ENCODE data around the gene CDHR5. TPM values are rescaled to one million over a fixed set of nuclear protein-coding genes. Genes with fewer than 3 reads are reported as not detected.

Gene CDHR5
- polyA plus RNA-seq, 1 of the 3 experiments (the other 2 are of a cell fraction) = not detected

DNA sequence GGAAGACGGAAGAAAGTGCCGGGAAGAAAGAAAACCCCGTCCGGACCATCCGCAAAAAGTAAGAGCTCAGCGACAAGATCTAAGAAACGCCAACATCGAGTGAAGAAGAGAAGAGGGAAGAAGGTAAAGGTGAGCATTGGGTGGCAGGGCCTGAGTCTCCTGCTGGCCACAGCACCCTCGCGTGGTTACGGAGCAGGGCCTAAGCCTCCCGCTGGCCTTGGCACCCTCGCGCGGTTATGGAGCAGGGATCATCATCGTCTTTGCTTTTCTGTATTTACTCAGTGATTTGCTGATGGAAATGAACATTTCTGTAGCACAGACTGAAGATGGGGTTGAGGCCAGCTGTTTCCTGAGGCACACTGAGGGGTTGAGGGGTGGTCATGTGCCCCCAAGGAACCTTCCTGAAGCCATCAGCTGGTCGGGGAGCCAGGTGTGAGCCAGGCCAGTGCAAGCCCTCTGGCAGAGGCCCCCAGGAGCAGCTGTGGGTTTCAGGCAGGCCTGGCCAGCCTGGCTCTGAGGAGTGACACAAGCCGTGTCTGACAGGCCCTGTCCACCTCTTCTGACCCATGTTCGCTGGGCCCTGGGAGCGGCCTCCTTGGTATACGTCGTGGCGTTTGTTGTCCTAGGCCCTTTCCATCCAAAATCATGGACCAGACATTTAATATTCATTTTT, 23.0 kb downstream of the CDHR5 start:
- POLR2A ChIA-PET = no interaction called here

DNA sequence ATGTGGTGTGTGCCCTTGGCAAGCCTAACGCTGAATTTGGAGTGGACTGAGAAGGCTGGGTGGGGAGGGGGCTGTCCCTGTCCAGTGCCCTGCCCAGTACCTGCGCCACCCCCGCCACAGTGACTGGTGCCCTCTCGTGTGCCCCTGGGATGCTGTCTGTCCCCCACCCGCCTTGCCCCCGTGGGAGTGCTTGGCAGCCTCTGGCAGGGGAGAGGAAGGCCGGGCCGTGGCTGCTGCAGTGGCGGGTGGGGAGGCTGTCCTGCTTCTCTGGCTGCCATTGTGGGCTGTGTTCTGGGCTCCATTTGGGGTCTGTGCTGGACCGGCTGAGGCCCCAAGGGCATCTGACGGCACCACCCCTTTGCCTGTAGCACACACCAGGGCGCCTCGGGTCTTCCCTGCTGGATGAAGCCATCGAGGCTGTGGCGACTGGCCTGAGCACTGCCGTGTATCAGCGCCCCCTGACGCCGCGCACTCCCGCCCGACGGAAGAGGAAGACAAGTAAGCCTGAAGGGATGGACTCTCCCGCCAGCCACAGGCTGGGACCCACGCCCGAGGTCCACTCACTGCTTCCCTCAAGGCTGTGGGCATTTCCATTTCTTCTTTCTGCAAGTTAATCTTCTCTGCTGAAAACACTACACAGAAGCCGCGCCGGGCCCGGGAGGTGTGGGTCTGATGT, 26.6 kb downstream of the CDHR5 start:
- no peaks in the 10 kb centered on the region for H3K27me3 ChIP-seq (ENCODE audit: insufficient read depth)
- no peak overlapping the region for H3K4me3 ChIP-seq (ENCODE audit: low read depth in 2 of 2, low read length in 1 of 2)
- 86% methylated on average over 9 of the region's 30 CpGs for WGBS (ENCODE audit: low lambda C conversion rate)
- no peaks in the 10 kb centered on the region for H3K4me1 ChIP-seq (ENCODE audit: control insufficient read depth in 1 of 2, insufficient read depth in 2 of 2, low read depth in 1 of 2, low read length in 1 of 2)
- peaks cover 41 to 66% of the 10 kb centered on the region in 2 experiments for H3K36me3 ChIP-seq (replicated peaks in 1 of 2; ENCODE audit: control insufficient read depth in 1 of 2, insufficient read depth in 2 of 2, low read length in 1 of 2)
- H3K9me2 ChIP-seq = no peaks in the 10 kb centered on the region
- H3K9me3 ChIP-seq = no peaks in the 10 kb centered on the region
- peaks cover 22% of the 10 kb centered on the region; the same call in 1 of the 2 replicates for H4K20me1 ChIP-seq (ENCODE audit: insufficient read depth)
- TF ChIP-seq MXI1 (IDR thresholded peaks at IDR 0.05; ENCODE audit: low read depth, low read length) (no peak), TCF12 (IDR thresholded peaks at IDR 0.05) (no peak)
- TF ChIP-seq, protein P1, sequence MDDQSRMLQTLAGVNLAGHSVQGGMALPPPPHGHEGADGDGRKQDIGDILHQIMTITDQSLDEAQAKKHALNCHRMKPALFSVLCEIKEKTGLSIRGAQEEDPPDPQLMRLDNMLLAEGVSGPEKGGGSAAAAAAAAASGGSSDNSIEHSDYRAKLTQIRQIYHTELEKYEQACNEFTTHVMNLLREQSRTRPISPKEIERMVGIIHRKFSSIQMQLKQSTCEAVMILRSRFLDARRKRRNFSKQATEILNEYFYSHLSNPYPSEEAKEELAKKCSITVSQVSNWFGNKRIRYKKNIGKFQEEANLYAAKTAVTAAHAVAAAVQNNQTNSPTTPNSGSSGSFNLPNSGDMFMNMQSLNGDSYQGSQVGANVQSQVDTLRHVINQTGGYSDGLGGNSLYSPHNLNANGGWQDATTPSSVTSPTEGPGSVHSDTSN (IDR thresholded peaks at IDR 0.05) = no peak
- ChIA-PET POLR2A (no interaction called here), CTCF (no interaction called here)
- no peak overlapping the region for H2AFZ ChIP-seq (ENCODE audit: low read depth)
- H3K27ac ChIP-seq (ENCODE audit: low read depth in 2 of 2, low read length in 1 of 2) = no peak overlapping the region
- H3F3A ChIP-seq (replicated peaks; ENCODE audit: insufficient read depth) = no peaks in the 10 kb centered on the region
- H3K79me2 ChIP-seq (ENCODE audit: insufficient read depth) = peaks cover 16% of the 10 kb centered on the region; the same call in 1 of the 2 replicates
- DNase-seq = no peak
- H3K9ac ChIP-seq = no peak overlapping the region
- H3K4me2 ChIP-seq = no peak overlapping the region

More for the DNA sequence above, 23.0 kb downstream of the CDHR5 start:
- Histone ChIP-seq H3K4me1 (ENCODE audit: control insufficient read depth in 1 of 2, insufficient read depth in 2 of 2, low read depth in 1 of 2, low read length in 1 of 2) (peaks cover 4 to 13% of the 10 kb centered on the region in 2 experiments; a peak in 1 of 4 replicates), H4K20me1 (ENCODE audit: insufficient read depth) (peaks cover 18% of the 10 kb centered on the region; the same call in 1 of the 2 replicates), H3F3A (replicated peaks; ENCODE audit: insufficient read depth) (no peaks in the 10 kb centered on the region), H2AFZ (ENCODE audit: low read depth) (no peak overlapping the region), H3K79me2 (ENCODE audit: insufficient read depth) (peaks cover 14% of the 10 kb centered on the region; the same call in 1 of the 2 replicates), H3K9me2 (no peaks in the 10 kb centered on the region), H3K36me3 (replicated peaks in 1 of 2; ENCODE audit: control insufficient read depth in 1 of 2, insufficient read depth in 2 of 2, low read length in 1 of 2) (peaks cover 38 to 67% of the 10 kb centered on the region in 2 experiments), H3K27me3 (ENCODE audit: insufficient read depth) (no peaks in the 10 kb centered on the region), H3K4me2 (no peak overlapping the region), H3K27ac (ENCODE audit: low read depth in 2 of 2, low read length in 1 of 2) (no peak overlapping the region), H3K4me3 (ENCODE audit: low read depth in 2 of 2, low read length in 1 of 2) (no peak overlapping the region), H3K9ac (no peak overlapping the region), H3K9me3 (no peaks in the 10 kb centered on the region)
- 96% methylated on average over 22 of the region's 23 CpGs for WGBS (ENCODE audit: low lambda C conversion rate)
- CTCF ChIA-PET = interaction anchor here (1.2 to 1.3 kb wide), 2 partner anchors 31 to 46 kb away, joined by 3 to 4 read pairs; no protein-coding TSS in a partner anchor
- DNase-seq = no peak
- TF ChIP-seq NRF1 (IDR thresholded peaks at IDR 0.05; ENCODE audit: low read depth, low read length) = no peak
- no peak for TF ChIP-seq TEAD4 (IDR thresholded peaks at IDR 0.05; ENCODE audit: borderline replicate concordance, insufficient read depth)
- no peak for TF ChIP-seq FOSL2 (IDR thresholded peaks at IDR 0.05; ENCODE audit: borderline replicate concordance, low read depth)
- TF ChIP-seq, protein P2, sequence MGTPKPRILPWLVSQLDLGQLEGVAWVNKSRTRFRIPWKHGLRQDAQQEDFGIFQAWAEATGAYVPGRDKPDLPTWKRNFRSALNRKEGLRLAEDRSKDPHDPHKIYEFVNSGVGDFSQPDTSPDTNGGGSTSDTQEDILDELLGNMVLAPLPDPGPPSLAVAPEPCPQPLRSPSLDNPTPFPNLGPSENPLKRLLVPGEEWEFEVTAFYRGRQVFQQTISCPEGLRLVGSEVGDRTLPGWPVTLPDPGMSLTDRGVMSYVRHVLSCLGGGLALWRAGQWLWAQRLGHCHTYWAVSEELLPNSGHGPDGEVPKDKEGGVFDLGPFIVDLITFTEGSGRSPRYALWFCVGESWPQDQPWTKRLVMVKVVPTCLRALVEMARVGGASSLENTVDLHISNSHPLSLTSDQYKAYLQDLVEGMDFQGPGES (IDR thresholded peaks at IDR 0.05; ENCODE audit: low read depth, low read length) = no peak
- TF ChIP-seq TAF1 (IDR thresholded peaks at IDR 0.05; ENCODE audit: borderline replicate concordance, low read depth, low read length) = no peak
- no peak for TF ChIP-seq CHD2 (IDR thresholded peaks at IDR 0.05; ENCODE audit: low read length, partially characterized antibody)
- TF ChIP-seq MEF2A (IDR thresholded peaks at IDR 0.05; ENCODE audit: borderline replicate concordance, low read depth) = no peak
- TF ChIP-seq EZH2phosphoT487 (IDR thresholded peaks at IDR 0.05; ENCODE audit: borderline replicate concordance, low read depth) = no peak
- TF ChIP-seq YY1 (IDR thresholded peaks at IDR 0.05; ENCODE audit: low read depth) = no peak
- TF ChIP-seq JUND (IDR thresholded peaks at IDR 0.05) = no peak
- no peak for TF ChIP-seq SMC3 (IDR thresholded peaks at IDR 0.05; ENCODE audit: low read depth, low read length)
- TF ChIP-seq, protein P3, sequence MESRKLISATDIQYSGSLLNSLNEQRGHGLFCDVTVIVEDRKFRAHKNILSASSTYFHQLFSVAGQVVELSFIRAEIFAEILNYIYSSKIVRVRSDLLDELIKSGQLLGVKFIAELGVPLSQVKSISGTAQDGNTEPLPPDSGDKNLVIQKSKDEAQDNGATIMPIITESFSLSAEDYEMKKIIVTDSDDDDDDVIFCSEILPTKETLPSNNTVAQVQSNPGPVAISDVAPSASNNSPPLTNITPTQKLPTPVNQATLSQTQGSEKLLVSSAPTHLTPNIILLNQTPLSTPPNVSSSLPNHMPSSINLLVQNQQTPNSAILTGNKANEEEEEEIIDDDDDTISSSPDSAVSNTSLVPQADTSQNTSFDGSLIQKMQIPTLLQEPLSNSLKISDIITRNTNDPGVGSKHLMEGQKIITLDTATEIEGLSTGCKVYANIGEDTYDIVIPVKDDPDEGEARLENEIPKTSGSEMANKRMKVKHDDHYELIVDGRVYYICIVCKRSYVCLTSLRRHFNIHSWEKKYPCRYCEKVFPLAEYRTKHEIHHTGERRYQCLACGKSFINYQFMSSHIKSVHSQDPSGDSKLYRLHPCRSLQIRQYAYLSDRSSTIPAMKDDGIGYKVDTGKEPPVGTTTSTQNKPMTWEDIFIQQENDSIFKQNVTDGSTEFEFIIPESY (IDR thresholded peaks at IDR 0.05; ENCODE audit: borderline replicate concordance, low read depth) = no peak
- TF ChIP-seq FOXJ3 (CRISPR knock-in tag; IDR thresholded peaks at IDR 0.05) = no peak
- no peak for TF ChIP-seq EP300 (IDR thresholded peaks at IDR 0.05; ENCODE audit: borderline replicate concordance in 1 of 2, low read depth in 1 of 2, low read length in 1 of 2)
- no peak for TF ChIP-seq RXRA (IDR thresholded peaks at IDR 0.05; ENCODE audit: borderline replicate concordance, low read depth)
- no peak for TF ChIP-seq RCOR1 (IDR thresholded peaks at IDR 0.05; ENCODE audit: low read length)
